PC-9 (cell line): ENCODE measurements around the gene TAF1A. TPM values are rescaled to one million over a fixed set of nuclear protein-coding genes. Genes with fewer than 3 reads are reported as not detected.

ENCODE experiments used
- BruUV-seq: library from RNA; stranded (reverse); fragments of 400-500 nt; replicated peaks from 2 replicates; lab custom pipeline; 2021; lab: Mats Ljungman, UMichigan
- CTCF ChIA-PET: fragments of 300-600 bp; sonication (Branson Sonifier 250); formaldehyde crosslinking; loops from one replicate; lab custom pipeline; 2022; ENCODE audit warnings: antibody characterized with exemption; lab: Charles Lee
- POLR2A ChIA-PET: fragments of 300-600 bp; sonication (Branson Sonifier 250); formaldehyde crosslinking; loops from one replicate; lab custom pipeline; 2022; ENCODE audit warnings: antibody characterized with exemption; ENCODE audit not compliant: unreplicated experiment; lab: Charles Lee
- DNase-seq, 2 experiments: peaks; one replicate each; pipeline versions ENCODE4 v3.0.0 to v3.0.0-alpha.2; 2015 to 2022; ENCODE audit warnings: mixed read lengths in 1 of 2
- H2AFZ ChIP-seq: fragments of 200-600 bp; sonication (generic); 2 replicates; pipeline ENCODE4 v1.8.1; 2017; ENCODE audit warnings: antibody characterized with exemption
- H3F3A ChIP-seq: fragments of 200-600 bp; sonication (generic); 2 replicates; pipeline ENCODE4 v1.8.1; 2017; ENCODE audit warnings: antibody characterized with exemption, mild to moderate bottlenecking, low read depth; ENCODE audit not compliant: insufficient read depth
- H3K27ac ChIP-seq: fragments of 200-600 bp; sonication (generic); 2 replicates; pipeline ENCODE4 v1.6.1; 2016; ENCODE audit warnings: mixed run types
- H3K27me3 ChIP-seq: fragments of 200-600 bp; sonication (generic); 2 replicates; pipeline ENCODE4 v1.6.1; 2016; ENCODE audit warnings: low read depth, mixed run types; ENCODE audit not compliant: insufficient read depth
- H3K36me3 ChIP-seq: fragments of 200-600 bp; sonication (generic); 2 replicates; pipeline ENCODE4 v1.6.1; 2016; ENCODE audit warnings: low read depth, mixed run types
- H3K4me1 ChIP-seq: fragments of 200-600 bp; sonication (generic); replicated peaks from 2 replicates; pipeline ENCODE4 v1.6.1; 2016; ENCODE audit warnings: mixed run types; ENCODE audit not compliant: insufficient read depth
- H3K4me2 ChIP-seq: fragments of 200-600 bp; sonication (generic); 2 replicates; pipeline ENCODE4 v1.6.1; 2017; ENCODE audit warnings: mixed run types
- H3K4me3 ChIP-seq: fragments of 200-600 bp; sonication (generic); 2 replicates; pipeline ENCODE4 v1.6.1; 2016; ENCODE audit warnings: mixed run types
- H3K79me2 ChIP-seq: fragments of 200-600 bp; sonication (generic); 2 replicates; pipeline ENCODE4 v1.6.1; 2017; ENCODE audit warnings: low read depth, mixed run types
- H3K9me2 ChIP-seq: fragments of 200-600 bp; sonication (generic); 2 replicates; pipeline ENCODE4 v1.8.1; 2017; ENCODE audit warnings: mild to moderate bottlenecking; ENCODE audit not compliant: insufficient read depth
- H3K9me3 ChIP-seq: fragments of 200-600 bp; sonication (generic); 2 replicates; pipeline ENCODE4 v1.8.1; 2016; ENCODE audit warnings: low read depth; ENCODE audit not compliant: insufficient read depth
- H4K20me1 ChIP-seq: fragments of 200-600 bp; sonication (generic); 2 replicates; pipeline ENCODE4 v1.8.1; 2017; ENCODE audit not compliant: insufficient read depth
- CTCF ChIP-seq: fragments of 200-600 bp; sonication (generic); conservative IDR thresholded peaks from 2 replicates; pipeline ENCODE4 v1.6.1; 2017; ENCODE audit warnings: mixed run types, antibody characterized with exemption, mild to moderate bottlenecking, moderate library complexity
- EZH2 ChIP-seq: fragments of 200-600 bp; sonication (generic); IDR thresholded peaks from 2 replicates; pipeline ENCODE4 v1.8.0; 2017; ENCODE audit warnings: antibody characterized with exemption, low read depth
- intact Hi-C: fragments of 100-400 bp; cut with micrococcal nuclease; formaldehyde crosslinking; loops from one replicate; pipeline ENCODE4 v1.10.0; 2022; ENCODE audit not compliant: unreplicated experiment
- total RNA-seq: library from RNA; stranded (reverse); gene quantifications from 2 replicates; pipeline ENCODE4 v1.2.3, GENCODE V29; 2021

TAF1A gene
- total RNA-seq, 1 experiment from 2014 or later, result 18.4 TPM

- Histone ChIP-seq H3K36me3 (no peaks in the 10 kb centered on the region), H3K9me2 (no peaks in the 10 kb centered on the region), H3K4me1 (no peaks in the 10 kb centered on the region), H3K9me3 (no peaks in the 10 kb centered on the region), H3K27ac (no peak overlapping the region), H3K27me3 (no peaks in the 10 kb centered on the region), H3K4me3 (no peak overlapping the region), H3K4me2 (no peak overlapping the region), H4K20me1 (no peaks in the 10 kb centered on the region), H3F3A (peaks cover 5% of the 10 kb centered on the region; the same call in 1 of the 2 replicates), H2AFZ (no peak overlapping the region), H3K79me2 (no peaks in the 10 kb centered on the region)
- no peak for TF ChIP-seq CTCF
- TF ChIP-seq EZH2, result no peak
- BruUV-seq, result no TSS peak
- intact Hi-C loops, result no loop called here
- DNase-seq, result no peak
- POLR2A ChIA-PET, result no interaction called here
- CTCF ChIA-PET, result no interaction called here
These were observed 54.3 kb downstream of the TAF1A start for GRCh38 chr1:222535455-222535854.

DNA sequence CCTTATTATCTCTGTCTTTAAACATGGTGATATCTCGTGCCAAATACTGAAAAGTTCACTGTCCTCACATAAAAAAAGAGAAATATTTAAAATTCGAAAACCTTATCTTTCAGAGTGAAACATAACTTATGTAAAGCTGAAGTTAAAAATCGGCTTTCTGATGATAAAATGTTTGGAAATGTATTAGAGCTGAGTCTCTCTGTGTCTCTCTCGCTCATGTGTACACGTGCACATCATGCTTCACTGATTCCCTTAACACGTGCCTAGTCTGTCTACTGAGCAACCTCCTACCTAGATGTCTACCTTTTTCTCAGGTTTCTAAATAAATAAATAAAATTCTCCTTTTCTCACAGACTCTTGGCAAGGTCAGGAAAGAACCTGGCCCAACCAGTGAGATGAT lies 58.9 kb downstream of the TAF1A start:
- no peak for TF ChIP-seq EZH2
- no peak for TF ChIP-seq CTCF
- DNase-seq, result no peak
- Histone ChIP-seq H3K27ac (no peak overlapping the region), H3K4me3 (no peak overlapping the region), H4K20me1 (no peaks in the 10 kb centered on the region), H3K79me2 (no peaks in the 10 kb centered on the region), H3K36me3 (no peaks in the 10 kb centered on the region), H3F3A (peaks cover 4% of the 10 kb centered on the region; the same call in 1 of the 2 replicates), H3K4me2 (no peak overlapping the region), H3K4me1 (no peaks in the 10 kb centered on the region), H3K9me3 (no peaks in the 10 kb centered on the region), H3K27me3 (no peaks in the 10 kb centered on the region), H3K9me2 (no peaks in the 10 kb centered on the region), H2AFZ (no peak overlapping the region)
- BruUV-seq, result no TSS peak
- intact Hi-C loops, result no loop called here
- CTCF ChIA-PET, result no interaction called here
- POLR2A ChIA-PET, result no interaction called here

DNA sequence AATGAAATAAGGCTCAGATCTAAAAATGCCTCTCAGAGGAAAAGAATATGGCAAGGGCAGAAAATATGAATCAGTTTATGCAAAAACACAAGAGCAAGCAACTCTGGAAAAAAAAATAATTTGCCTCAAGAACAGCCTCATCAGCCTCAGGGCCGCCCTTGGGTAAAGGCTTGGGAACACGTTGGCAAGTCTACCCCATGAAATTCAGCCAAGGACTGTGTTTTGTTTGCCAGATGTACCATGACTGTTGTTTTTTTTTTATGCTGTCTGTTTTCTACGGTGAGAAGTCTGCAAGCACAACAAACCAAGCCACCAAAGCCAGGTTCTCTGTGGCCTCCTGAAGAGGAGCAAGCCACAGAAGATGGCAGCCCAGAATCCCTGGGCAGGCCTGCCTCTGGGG lies 59.8 kb downstream of the TAF1A start:
- CTCF ChIA-PET, result no interaction called here
- intact Hi-C loops, result no loop called here
- POLR2A ChIA-PET, result no interaction called here
- no TSS peak for BruUV-seq
- no peak overlapping the region for H3K4me2 ChIP-seq
- H4K20me1 ChIP-seq, result no peaks in the 10 kb centered on the region
- H3K36me3 ChIP-seq, result no peaks in the 10 kb centered on the region
- no peaks in the 10 kb centered on the region for H3K9me2 ChIP-seq
- H3K4me3 ChIP-seq, result no peak overlapping the region
- H3K79me2 ChIP-seq, result no peaks in the 10 kb centered on the region
- no peak for DNase-seq
- H3F3A ChIP-seq, result no peaks in the 10 kb centered on the region
- no peak overlapping the region for H2AFZ ChIP-seq
- H3K27me3 ChIP-seq, result no peaks in the 10 kb centered on the region
- H3K4me1 ChIP-seq, result no peaks in the 10 kb centered on the region; the same call in 1 of the 2 replicates
- TF ChIP-seq EZH2, result no peak
- TF ChIP-seq CTCF, result no peak
- H3K27ac ChIP-seq, result no peak overlapping the region
- H3K9me3 ChIP-seq, result no peaks in the 10 kb centered on the region
